ENCODE results near the gene PRELID1.
A peak's percentile ranks its signal among the peaks of the same experiment; 100 is the strongest.

Gene PRELID1

GRCh38 chr5:177329883-177330282 is 26.3 kb downstream of the PRELID1 start:
- no peak overlapping the region for H3K27ac ChIP-seq (replicated peaks; ENCODE audit: low read length)
- H3K79me1 ChIP-seq (ENCODE audit: low read depth, low read length): no peaks in the 10 kb centered on the region
- no peak overlapping the region for H2BK15ac ChIP-seq (ENCODE audit: low read length)
- no peak overlapping the region for H2BK12ac ChIP-seq (ENCODE audit: low read length)
- no peak overlapping the region for H4K91ac ChIP-seq (ENCODE audit: low read depth, low read length, poor library complexity)
- no peak overlapping the region for H3K4me2 ChIP-seq (ENCODE audit: insufficient read depth, low read length, poor library complexity, severe bottlenecking)
- H3K23ac ChIP-seq (ENCODE audit: low read depth, low read length, poor library complexity): no peak overlapping the region
- no peak overlapping the region for H2BK5ac ChIP-seq (ENCODE audit: low read length)
- H3K4me3 ChIP-seq (ENCODE audit: low read length in 2 of 2): no peak overlapping the region
- H3K36me3 ChIP-seq (replicated peaks in 1 of 2; ENCODE audit: control insufficient read depth in 2 of 2, insufficient read depth in 2 of 2, low read length in 2 of 2): peaks cover 17 to 54% of the 10 kb centered on the region in 2 donors
- H3K9me3 ChIP-seq (replicated peaks in 1 of 2; ENCODE audit: control insufficient read depth in 2 of 2, insufficient read depth in 1 of 2, low read depth in 1 of 2, low read length in 2 of 2): no peaks in the 10 kb centered on the region
- H2AK5ac ChIP-seq (ENCODE audit: low read depth, low read length): no peak overlapping the region
- H4K8ac ChIP-seq (ENCODE audit: low read depth, low read length): no peak overlapping the region
- H2AFZ ChIP-seq (ENCODE audit: low read length): no peak overlapping the region
- no peak for DNase-seq (ENCODE audit: low spot score)
- no peak overlapping the region for H3K9ac ChIP-seq (ENCODE audit: low read depth, low read length, poor library complexity)
- no CpG with 5 or more reads among the region's 6 CpGs for WGBS, 2 donors (ENCODE audit: extremely low coverage in 2 of 2, insufficient read length in 2 of 2, insufficient replicate concordance in 1 of 2)
- no peak overlapping the region for H2BK120ac ChIP-seq (ENCODE audit: low read depth, low read length)
- no peak overlapping the region for H3K4ac ChIP-seq (ENCODE audit: low read length)
- no peaks in the 10 kb centered on the region for H3K27me3 ChIP-seq (ENCODE audit: control insufficient read depth in 3 of 3, insufficient read depth in 3 of 3, low read depth in 1 of 3, low read length in 3 of 3)
- no peak overlapping the region for H3K14ac ChIP-seq (ENCODE audit: low read length)
- peaks cover 0 to 7% of the 10 kb centered on the region in 2 donors for H3K4me1 ChIP-seq (ENCODE audit: control insufficient read depth in 2 of 2, insufficient read depth in 1 of 2, low read depth in 1 of 2, low read length in 2 of 2)
- no peak overlapping the region for H3K18ac ChIP-seq (ENCODE audit: low read length)

- no peak overlapping the region for H3K4ac ChIP-seq (ENCODE audit: low read length)
- no peak overlapping the region for H3K4me3 ChIP-seq (ENCODE audit: low read length in 2 of 2)
- H3K36me3 ChIP-seq (replicated peaks in 1 of 2; ENCODE audit: control insufficient read depth in 2 of 2, insufficient read depth in 2 of 2, low read length in 2 of 2): peaks cover 27 to 67% of the 10 kb centered on the region in 2 donors
- no peak overlapping the region for H2BK5ac ChIP-seq (ENCODE audit: low read length)
- no peaks in the 10 kb centered on the region for H3K27me3 ChIP-seq (ENCODE audit: control insufficient read depth in 3 of 3, insufficient read depth in 3 of 3, low read depth in 1 of 3, low read length in 3 of 3)
- no peak overlapping the region for H2BK120ac ChIP-seq (ENCODE audit: low read depth, low read length)
- no peak overlapping the region for H2AFZ ChIP-seq (ENCODE audit: low read length)
- H3K14ac ChIP-seq (ENCODE audit: low read length): no peak overlapping the region
- no peak overlapping the region for H2AK5ac ChIP-seq (ENCODE audit: low read depth, low read length)
- no peak overlapping the region for H2BK15ac ChIP-seq (ENCODE audit: low read length)
- no peak overlapping the region for H4K91ac ChIP-seq (ENCODE audit: low read depth, low read length, poor library complexity)
- H3K9me3 ChIP-seq (replicated peaks in 1 of 2; ENCODE audit: control insufficient read depth in 2 of 2, insufficient read depth in 1 of 2, low read depth in 1 of 2, low read length in 2 of 2): no peaks in the 10 kb centered on the region
- H3K79me1 ChIP-seq (ENCODE audit: low read depth, low read length): no peaks in the 10 kb centered on the region
- no peak for DNase-seq (ENCODE audit: low spot score)
- no peak overlapping the region for H2BK12ac ChIP-seq (ENCODE audit: low read length)
- no peak overlapping the region for H3K4me2 ChIP-seq (ENCODE audit: insufficient read depth, low read length, poor library complexity, severe bottlenecking)
- WGBS, 2 donors (ENCODE audit: extremely low coverage in 2 of 2, insufficient read length in 2 of 2, insufficient replicate concordance in 1 of 2): no CpG with 5 or more reads among the region's 27 CpGs
- H3K18ac ChIP-seq (ENCODE audit: low read length): no peak overlapping the region
- no peak overlapping the region for H3K23ac ChIP-seq (ENCODE audit: low read depth, low read length, poor library complexity)
- peaks cover 0 to 1% of the 10 kb centered on the region in 2 donors for H3K4me1 ChIP-seq (ENCODE audit: control insufficient read depth in 2 of 2, insufficient read depth in 1 of 2, low read depth in 1 of 2, low read length in 2 of 2)
- H3K27ac ChIP-seq (replicated peaks; ENCODE audit: low read length): no peak overlapping the region
- no peak overlapping the region for H3K9ac ChIP-seq (ENCODE audit: low read depth, low read length, poor library complexity)
- H4K8ac ChIP-seq (ENCODE audit: low read depth, low read length): no peak overlapping the region
These were observed 27.6 kb downstream of the PRELID1 start for GRCh38 chr5:177330991-177331842.

- H3K27me3 ChIP-seq (ENCODE audit: control insufficient read depth in 3 of 3, insufficient read depth in 3 of 3, low read depth in 1 of 3, low read length in 3 of 3): no peaks in the 10 kb centered on the region
- H3K23ac ChIP-seq (ENCODE audit: low read depth, low read length, poor library complexity): no peak overlapping the region
- H3K14ac ChIP-seq (ENCODE audit: low read length): no peak overlapping the region
- no peak overlapping the region for H3K27ac ChIP-seq (replicated peaks; ENCODE audit: low read length)
- peak overlapping the region; percentile 55 for H3K9ac ChIP-seq (ENCODE audit: low read depth, low read length, poor library complexity)
- no peaks in the 10 kb centered on the region for H3K9me3 ChIP-seq (replicated peaks in 1 of 2; ENCODE audit: control insufficient read depth in 2 of 2, insufficient read depth in 1 of 2, low read depth in 1 of 2, low read length in 2 of 2)
- no peak overlapping the region for H4K91ac ChIP-seq (ENCODE audit: low read depth, low read length, poor library complexity)
- H4K8ac ChIP-seq (ENCODE audit: low read depth, low read length): no peak overlapping the region
- no peak overlapping the region for H2BK120ac ChIP-seq (ENCODE audit: low read depth, low read length)
- no peak overlapping the region for H2AFZ ChIP-seq (ENCODE audit: low read length)
- H3K4me1 ChIP-seq (ENCODE audit: control insufficient read depth in 2 of 2, insufficient read depth in 1 of 2, low read depth in 1 of 2, low read length in 2 of 2): no peaks in the 10 kb centered on the region
- peak overlapping the region; percentile 17 for H2BK5ac ChIP-seq (ENCODE audit: low read length)
- no peak overlapping the region for H3K18ac ChIP-seq (ENCODE audit: low read length)
- no peak for DNase-seq (ENCODE audit: low spot score)
- no peak overlapping the region for H2BK15ac ChIP-seq (ENCODE audit: low read length)
- H3K4me2 ChIP-seq (ENCODE audit: insufficient read depth, low read length, poor library complexity, severe bottlenecking): no peak overlapping the region
- H2BK12ac ChIP-seq (ENCODE audit: low read length): no peak overlapping the region
- no peak overlapping the region for H3K4me3 ChIP-seq (ENCODE audit: low read length in 2 of 2)
- H3K4ac ChIP-seq (ENCODE audit: low read length): no peak overlapping the region
- peaks cover 36 to 78% of the 10 kb centered on the region in 2 donors for H3K36me3 ChIP-seq (replicated peaks in 1 of 2; ENCODE audit: control insufficient read depth in 2 of 2, insufficient read depth in 2 of 2, low read length in 2 of 2)
- peaks cover 2% of the 10 kb centered on the region for H3K79me1 ChIP-seq (ENCODE audit: low read depth, low read length)
- H2AK5ac ChIP-seq (ENCODE audit: low read depth, low read length): no peak overlapping the region
- no CpG with 5 or more reads among the region's 35 CpGs for WGBS, 2 donors (ENCODE audit: extremely low coverage in 2 of 2, insufficient read length in 2 of 2, insufficient replicate concordance in 1 of 2)
These were observed 28.7 kb downstream of the PRELID1 start for GRCh38 chr5:177332031-177332895.

GRCh38 chr5:177332896-177333260 is 29.3 kb downstream of the PRELID1 start:
- Histone ChIP-seq H3K14ac (ENCODE audit: low read length) (no peak overlapping the region), H2BK12ac (ENCODE audit: low read length) (no peak overlapping the region), H3K18ac (ENCODE audit: low read length) (peak overlapping the region; percentile 27), H2BK5ac (ENCODE audit: low read length) (no peak overlapping the region), H3K36me3 (replicated peaks in 1 of 2; ENCODE audit: control insufficient read depth in 2 of 2, insufficient read depth in 2 of 2, low read length in 2 of 2) (peaks cover 41 to 84% of the 10 kb centered on the region in 2 donors), H2AFZ (ENCODE audit: low read length) (no peak overlapping the region), H3K4me3 (ENCODE audit: low read length in 2 of 2) (no peak overlapping the region), H2AK5ac (ENCODE audit: low read depth, low read length) (no peak overlapping the region), H3K79me1 (ENCODE audit: low read depth, low read length) (peaks cover 4% of the 10 kb centered on the region), H3K23ac (ENCODE audit: low read depth, low read length, poor library complexity) (peak overlapping the region; percentile 78), H3K27me3 (ENCODE audit: control insufficient read depth in 3 of 3, insufficient read depth in 3 of 3, low read depth in 1 of 3, low read length in 3 of 3) (no peaks in the 10 kb centered on the region), H3K4ac (ENCODE audit: low read length) (no peak overlapping the region), H3K4me2 (ENCODE audit: insufficient read depth, low read length, poor library complexity, severe bottlenecking) (no peak overlapping the region), H3K9me3 (replicated peaks in 1 of 2; ENCODE audit: control insufficient read depth in 2 of 2, insufficient read depth in 1 of 2, low read depth in 1 of 2, low read length in 2 of 2) (no peaks in the 10 kb centered on the region), H3K9ac (ENCODE audit: low read depth, low read length, poor library complexity) (peak overlapping the region; percentile 72), H3K4me1 (ENCODE audit: control insufficient read depth in 2 of 2, insufficient read depth in 1 of 2, low read depth in 1 of 2, low read length in 2 of 2) (no peaks in the 10 kb centered on the region), H4K91ac (ENCODE audit: low read depth, low read length, poor library complexity) (no peak overlapping the region), H4K8ac (ENCODE audit: low read depth, low read length) (no peak overlapping the region), H3K27ac (replicated peaks; ENCODE audit: low read length) (no peak overlapping the region), H2BK120ac (ENCODE audit: low read depth, low read length) (no peak overlapping the region), H2BK15ac (ENCODE audit: low read length) (no peak overlapping the region)
- WGBS, 2 donors (ENCODE audit: extremely low coverage in 2 of 2, insufficient read length in 2 of 2, insufficient replicate concordance in 1 of 2): no CpG with 5 or more reads among the region's 13 CpGs
- no peak for DNase-seq (ENCODE audit: low spot score)

Data from neuronal stem cell (in vitro differentiated cells).